Activated T-helper 2 cell treated with anti-CD3 and anti-CD28 coated beads, Interferon-gamma antibody, Interleukin-2, Interleukin-4, amounts not matched to agents 10 μg/mL and 5 μg/mL and 100 μg/mL, durations not matched to agents 14 hours and 24 hours and 36 hours (primary cell): ENCODE measurements around the gene PPP2R3A. TPM values are rescaled to one million over a fixed set of nuclear protein-coding genes. Genes with fewer than 3 reads are reported as not detected.
A peak's percentile ranks its signal among the peaks of the same experiment; 100 is the strongest.
"Not testable (repeated sequence)": the region's sequence is repeated elsewhere in the genome, so short reads cannot be mapped to it uniquely, and the experiment has no call there.

Experiments
- DNase-seq: peaks from one replicate; pipeline ENCODE4 v3.0.0; 2021; ENCODE audit warnings: low spot score
- H3K27ac Mint-ChIP-seq: one replicate; pipeline ENCODE4 v1.8.0; 2021; ENCODE audit warnings: mixed read lengths
- H3K27me3 Mint-ChIP-seq: one replicate; pipeline ENCODE4 v1.8.0; 2021; ENCODE audit warnings: low read depth, mixed read lengths
- H3K36me3 Mint-ChIP-seq: one replicate; pipeline ENCODE4 v1.8.0; 2021; ENCODE audit warnings: low read depth, mixed read lengths
- H3K4me1 Mint-ChIP-seq: one replicate; pipeline ENCODE4 v1.8.0; 2021; ENCODE audit warnings: low read depth, mixed read lengths
- H3K4me3 Mint-ChIP-seq: one replicate; pipeline ENCODE4 v1.8.0; 2021; ENCODE audit warnings: low read depth, mild to moderate bottlenecking, moderate library complexity, mixed read lengths
- H3K9me3 Mint-ChIP-seq: one replicate; pipeline ENCODE4 v1.8.0; 2021; ENCODE audit warnings: mixed read lengths
- intact Hi-C: fragments of 100-400 bp; cut with micrococcal nuclease; formaldehyde crosslinking; loops from one replicate; pipeline ENCODE4 v1.15.1; 2023
- total RNA-seq: library from RNA; stranded (reverse); gene quantifications from 2 replicates; pipeline ENCODE4 v1.2.3, GENCODE V29; 2022

Gene PPP2R3A
- 0.09 and 0.11 TPM in 2 replicates for total RNA-seq

GRCh38 chr3:135965506-135966270 is at the start of gene PPP2R3A:
Gene PPP2R3A, plus strand, starts transcription at chr3:135965728. Its CDS starts 35,771 bp downstream, at chr3:136001499.
- Mint-ChIP-seq H3K27me3 (peaks cover 37% of the 10 kb centered on the region), H3K4me3 (peak within 1 kb of the TSS; percentile 73), H3K27ac (no peak within 1 kb of the TSS), H3K36me3 (no peaks in the 10 kb centered on the region), H3K9me3 (peaks cover 4% of the 10 kb centered on the region), H3K4me1 (peaks cover 2% of the 10 kb centered on the region)
- peak; percentile 58 for DNase-seq
- intact Hi-C loops = loop anchor here (10.0 kb wide), 1 partner anchor 229 kb away; the partner anchor contains the start of gene MSL2

GRCh38 chr3:135916310-135916709 is 49.2 kb upstream of the PPP2R3A start:
- H3K9me3 Mint-ChIP-seq = no peaks in the 10 kb centered on the region
- H3K4me3 Mint-ChIP-seq = no peak overlapping the region
- no peaks in the 10 kb centered on the region for H3K27me3 Mint-ChIP-seq
- intact Hi-C loops = no loop called here
- no peaks in the 10 kb centered on the region for H3K4me1 Mint-ChIP-seq
- no peak for DNase-seq
- no peak overlapping the region for H3K27ac Mint-ChIP-seq
- H3K36me3 Mint-ChIP-seq = no peaks in the 10 kb centered on the region

GRCh38 chr3:135917076-135917475 is 48.5 kb upstream of the PPP2R3A start:
- no peaks in the 10 kb centered on the region for H3K36me3 Mint-ChIP-seq
- intact Hi-C loops = no loop called here

GRCh38 chr3:135917927-135918597 is 47.5 kb upstream of the PPP2R3A start:
- no peaks in the 10 kb centered on the region for H3K36me3 Mint-ChIP-seq
- H3K4me1 Mint-ChIP-seq = no peaks in the 10 kb centered on the region
- no peak for DNase-seq
- no peaks in the 10 kb centered on the region for H3K9me3 Mint-ChIP-seq
- H3K4me3 Mint-ChIP-seq = no peak overlapping the region
- intact Hi-C loops = no loop called here
- no peaks in the 10 kb centered on the region for H3K27me3 Mint-ChIP-seq
- H3K27ac Mint-ChIP-seq = no peak overlapping the region

More at GRCh38 chr3:135917076-135917475, 48.5 kb upstream of the PPP2R3A start:
- Mint-ChIP-seq H3K27me3 (no peaks in the 10 kb centered on the region), H3K9me3 (no peaks in the 10 kb centered on the region), H3K4me1 (no peaks in the 10 kb centered on the region), H3K4me3 (no peak overlapping the region), H3K27ac (no peak overlapping the region)
- DNase-seq = no peak

GRCh38 chr3:135918600-135918999 is 46.9 kb upstream of the PPP2R3A start:
- H3K27ac Mint-ChIP-seq = no peak overlapping the region
- intact Hi-C loops = no loop called here
- no peak overlapping the region for H3K4me3 Mint-ChIP-seq
- no peaks in the 10 kb centered on the region for H3K27me3 Mint-ChIP-seq
- H3K4me1 Mint-ChIP-seq = no peaks in the 10 kb centered on the region
- no peaks in the 10 kb centered on the region for H3K9me3 Mint-ChIP-seq
- DNase-seq = no peak
- no peaks in the 10 kb centered on the region for H3K36me3 Mint-ChIP-seq

GRCh38 chr3:135920275-135920674 is 45.3 kb upstream of the PPP2R3A start:
- no peaks in the 10 kb centered on the region for H3K27me3 Mint-ChIP-seq

GRCh38 chr3:135922903-135923250 is 42.7 kb upstream of the PPP2R3A start:
- no peak for DNase-seq
- Mint-ChIP-seq H3K4me1 (no peaks in the 10 kb centered on the region), H3K27ac (no peak overlapping the region), H3K27me3 (no peaks in the 10 kb centered on the region), H3K9me3 (no peaks in the 10 kb centered on the region), H3K4me3 (no peak overlapping the region), H3K36me3 (no peaks in the 10 kb centered on the region)
- intact Hi-C loops = no loop called here

More at GRCh38 chr3:135920275-135920674, 45.3 kb upstream of the PPP2R3A start:
- no peak for DNase-seq
- Mint-ChIP-seq H3K4me1 (no peaks in the 10 kb centered on the region), H3K36me3 (no peaks in the 10 kb centered on the region), H3K27ac (no peak overlapping the region), H3K4me3 (no peak overlapping the region), H3K9me3 (no peaks in the 10 kb centered on the region)
- intact Hi-C loops = no loop called here

GRCh38 chr3:135924506-135924905 is 41.0 kb upstream of the PPP2R3A start:
- Mint-ChIP-seq H3K4me1 (no peaks in the 10 kb centered on the region), H3K27me3 (no peaks in the 10 kb centered on the region), H3K36me3 (no peaks in the 10 kb centered on the region), H3K9me3 (no peaks in the 10 kb centered on the region), H3K4me3 (no peak overlapping the region), H3K27ac (no peak overlapping the region)
- intact Hi-C loops = no loop called here
- DNase-seq = no peak

GRCh38 chr3:135926664-135927063 is 38.9 kb upstream of the PPP2R3A start:
- DNase-seq = no peak
- no peaks in the 10 kb centered on the region for H3K36me3 Mint-ChIP-seq
- H3K4me3 Mint-ChIP-seq = no peak overlapping the region
- H3K4me1 Mint-ChIP-seq = no peaks in the 10 kb centered on the region
- no peak overlapping the region for H3K27ac Mint-ChIP-seq
- intact Hi-C loops = no loop called here
- no peaks in the 10 kb centered on the region for H3K27me3 Mint-ChIP-seq
- no peaks in the 10 kb centered on the region for H3K9me3 Mint-ChIP-seq

GRCh38 chr3:135927155-135927554 is 38.4 kb upstream of the PPP2R3A start:
- intact Hi-C loops = no loop called here
- Mint-ChIP-seq H3K9me3 (no peaks in the 10 kb centered on the region), H3K4me3 (no peak overlapping the region), H3K27ac (no peak overlapping the region), H3K4me1 (no peaks in the 10 kb centered on the region), H3K36me3 (no peaks in the 10 kb centered on the region), H3K27me3 (no peaks in the 10 kb centered on the region)
- DNase-seq = no peak

- H3K27me3 Mint-ChIP-seq = no peaks in the 10 kb centered on the region
- DNase-seq = no peak
- H3K36me3 Mint-ChIP-seq = no peaks in the 10 kb centered on the region
- no peaks in the 10 kb centered on the region for H3K4me1 Mint-ChIP-seq
- H3K9me3 Mint-ChIP-seq = no peaks in the 10 kb centered on the region
- no peak overlapping the region for H3K27ac Mint-ChIP-seq
- intact Hi-C loops = no loop called here
- no peak overlapping the region for H3K4me3 Mint-ChIP-seq
Observed at GRCh38 chr3:135929670-135930069, 35.9 kb upstream of the PPP2R3A start.

- H3K27ac Mint-ChIP-seq = no peak overlapping the region
- no peaks in the 10 kb centered on the region for H3K9me3 Mint-ChIP-seq
- DNase-seq = no peak
- no peak overlapping the region for H3K4me3 Mint-ChIP-seq
- H3K27me3 Mint-ChIP-seq = no peaks in the 10 kb centered on the region
- H3K36me3 Mint-ChIP-seq = no peaks in the 10 kb centered on the region
- no peaks in the 10 kb centered on the region for H3K4me1 Mint-ChIP-seq
- intact Hi-C loops = no loop called here
Observed at GRCh38 chr3:135930255-135930654, 35.3 kb upstream of the PPP2R3A start.

- H3K4me3 Mint-ChIP-seq, H3K36me3 Mint-ChIP-seq, H3K27ac Mint-ChIP-seq, DNase-seq, H3K27me3 Mint-ChIP-seq, H3K4me1 Mint-ChIP-seq, H3K9me3 Mint-ChIP-seq, intact Hi-C loops: not testable (repeated sequence)
Observed at GRCh38 chr3:135935171-135935570, 30.4 kb upstream of the PPP2R3A start.
